NOMO-1 (cell line): ENCODE measurements around the gene F2RL3.

ENCODE experiments used
- DNase-seq, 2 experiments: peaks; one replicate each; lab custom pipeline; 2025; ENCODE audit not compliant: unreplicated experiment in 2 of 2; lab: John Stamatoyannopoulos, UW

F2RL3 gene

DNA sequence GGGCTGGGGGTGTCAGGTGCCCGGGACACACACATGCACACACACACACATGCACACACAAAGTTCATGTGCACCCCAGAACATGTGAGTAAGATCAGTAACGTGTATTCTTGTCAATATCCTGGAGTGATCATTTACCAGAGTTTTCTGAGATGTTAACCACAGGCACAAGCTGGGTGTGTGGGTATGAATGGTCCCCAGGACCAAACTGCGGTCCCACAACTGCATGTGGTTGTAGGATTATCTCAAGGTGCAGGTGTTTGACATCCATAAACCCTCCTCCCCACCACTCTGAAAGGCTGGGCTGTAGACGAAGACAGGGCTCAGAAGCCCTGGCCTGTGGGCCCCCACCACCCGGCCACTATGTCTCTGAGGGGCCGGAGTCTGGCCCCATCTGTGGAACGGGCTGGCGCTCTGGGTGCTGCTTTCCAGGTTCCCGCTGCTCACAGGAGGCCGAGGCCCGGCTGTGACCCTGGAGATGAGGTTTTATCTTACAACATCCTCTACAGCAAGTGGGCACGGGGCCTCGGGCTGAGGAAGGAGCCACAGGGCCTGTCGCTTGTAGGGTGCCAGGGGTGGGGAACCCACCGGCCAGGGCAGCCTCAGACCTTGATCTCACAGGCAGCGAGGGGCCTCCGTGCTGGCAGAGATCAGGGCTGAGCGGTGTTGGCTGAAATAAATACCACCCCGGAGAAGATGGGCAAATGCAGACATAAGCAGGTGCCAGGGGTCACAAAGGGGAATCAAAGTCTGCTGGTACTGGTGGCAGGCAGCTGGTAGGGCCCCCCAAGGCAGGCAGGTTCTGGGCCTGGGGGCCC, 4.3 kb downstream of the F2RL3 start:
- no peak for DNase-seq

DNA sequence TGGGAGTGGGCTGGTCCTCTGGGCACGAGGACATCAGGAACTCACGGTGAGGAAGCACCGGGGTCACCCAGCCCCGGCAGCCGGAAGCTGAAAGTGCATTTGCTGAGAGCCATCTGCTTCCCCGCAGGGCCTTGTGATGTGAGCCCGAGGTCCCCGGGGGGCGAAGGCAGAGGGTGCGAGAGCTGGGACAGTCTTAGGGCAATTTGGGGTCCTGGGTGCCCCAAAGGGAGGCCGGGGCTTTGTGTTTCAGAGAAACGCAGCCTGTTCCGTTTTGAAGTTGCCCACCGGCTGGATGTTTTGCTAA, 4.8 kb downstream of the F2RL3 start:
- DNase-seq: no peak

- no peak for DNase-seq
These were observed 5.3 kb downstream of the F2RL3 start for GRCh38 chr19:16894080-16894479.

DNA sequence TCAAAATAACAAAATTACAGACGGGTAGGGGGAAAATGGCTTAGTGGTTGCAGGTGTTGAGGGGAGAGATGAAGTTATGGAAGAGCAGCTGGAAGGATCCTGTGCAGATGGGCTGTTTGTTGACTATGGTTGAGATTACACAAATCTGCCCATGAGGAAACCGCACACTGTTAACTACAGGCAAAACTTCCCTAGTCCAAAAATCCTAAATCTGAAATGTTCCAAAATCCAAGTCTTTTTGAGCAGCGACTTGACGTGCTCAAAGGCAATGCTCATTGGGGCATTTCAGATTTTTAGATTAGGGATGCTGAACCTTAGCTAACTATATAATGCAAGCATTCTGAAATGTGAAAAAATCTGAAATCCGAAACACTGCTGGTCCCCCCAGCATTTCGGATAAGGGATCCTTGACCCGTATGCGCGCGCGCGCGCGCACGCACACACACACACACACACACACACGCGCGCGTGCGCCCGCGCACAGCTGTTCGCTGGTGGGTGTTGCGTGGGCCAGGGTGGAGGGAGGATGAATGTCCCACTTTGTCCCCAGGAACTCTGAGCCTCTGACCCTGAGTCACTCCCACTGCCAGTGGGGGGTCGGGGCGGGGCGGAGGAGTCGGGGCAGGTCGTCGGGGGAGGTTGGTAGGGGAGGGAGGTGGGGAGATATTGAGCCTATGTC, 6.8 kb downstream of the F2RL3 start:
- DNase-seq: no peak

DNA sequence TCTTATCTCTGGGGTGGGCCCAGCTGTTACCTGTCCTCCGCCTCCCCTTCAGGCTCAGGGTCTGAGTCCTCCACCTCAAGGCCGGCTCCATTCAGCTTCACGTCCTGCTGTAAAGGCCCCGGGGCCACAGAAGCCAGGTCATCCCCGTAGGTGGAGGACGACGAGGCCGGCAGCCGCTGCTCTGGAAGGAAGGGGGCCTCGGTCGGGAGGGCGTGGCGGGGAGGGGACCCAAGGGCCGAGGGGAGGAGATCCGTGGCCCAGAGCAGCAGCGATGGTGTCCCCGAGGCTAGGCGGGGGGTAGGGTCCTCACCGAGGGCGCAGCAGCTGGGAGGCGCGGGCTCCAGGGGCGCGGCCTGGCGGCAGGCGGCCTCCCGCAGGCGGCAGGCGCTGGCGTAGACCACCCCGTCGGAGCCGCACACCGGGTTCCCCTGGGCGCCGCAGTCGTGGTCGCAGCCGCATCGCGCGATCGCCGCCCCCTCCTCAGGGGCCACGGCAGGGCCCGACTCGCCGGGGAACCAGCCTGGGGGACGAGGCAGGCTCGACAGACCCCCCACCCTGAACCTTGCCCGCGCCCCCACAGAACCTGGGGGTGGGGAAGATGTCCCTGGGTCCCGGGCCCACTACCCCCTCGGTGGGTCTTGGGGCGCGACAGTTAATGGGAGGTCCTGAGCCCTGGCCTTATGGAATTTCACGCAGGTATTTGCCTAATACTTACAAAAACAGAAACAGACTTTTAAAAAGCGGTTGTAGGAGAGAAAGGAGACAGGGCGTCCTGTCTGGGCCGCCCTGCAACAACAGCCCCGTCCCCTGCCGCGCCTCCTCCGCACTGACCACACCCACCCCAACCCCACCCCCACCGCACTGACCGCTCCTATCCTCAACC, 7.6 kb downstream of the F2RL3 start:
- DNase-seq: peak; percentile 56 to 87

DNA sequence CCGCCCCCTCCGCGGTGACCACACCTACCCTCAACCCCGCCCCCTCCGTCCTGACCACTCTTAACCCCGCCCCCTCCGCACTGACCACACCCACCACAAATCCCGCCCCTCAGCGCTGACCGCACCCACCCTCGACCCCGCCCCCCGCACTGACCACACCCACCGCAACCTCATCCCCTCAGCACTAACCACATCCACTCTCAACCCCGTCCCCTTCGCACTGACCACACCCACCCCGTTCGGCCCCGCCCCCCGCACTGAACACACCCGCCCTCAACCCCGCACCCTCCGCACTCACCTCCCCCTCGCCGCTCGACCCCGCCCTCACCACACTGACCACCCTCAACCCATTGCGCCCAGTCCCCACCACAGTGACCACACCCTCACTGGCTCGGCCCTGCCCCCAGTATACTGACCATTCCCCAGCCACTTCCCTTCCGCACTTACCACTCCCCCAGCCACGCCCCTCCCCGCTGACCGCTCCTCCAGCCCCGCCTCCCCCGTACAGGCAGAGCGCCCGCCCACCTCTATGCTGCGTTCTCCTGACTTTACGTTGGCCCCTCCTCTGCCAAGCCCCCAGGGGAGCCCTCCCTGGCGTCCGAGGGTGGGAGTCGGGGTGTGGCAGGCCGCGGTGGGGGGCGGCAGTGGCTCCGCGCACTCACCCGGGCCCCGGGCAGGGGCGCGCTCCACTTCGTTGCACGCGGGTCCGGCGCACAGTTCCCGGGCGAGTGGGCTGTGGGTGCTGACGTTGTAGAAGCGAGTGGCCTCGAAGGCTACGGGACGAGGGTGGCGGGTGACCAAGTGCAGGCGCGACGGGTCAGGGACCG, 8.4 kb downstream of the F2RL3 start:
- peak; percentile 75 to 95 for DNase-seq

- peak in 1 of 2 experiments; percentile 27 for DNase-seq
These were observed 9.0 kb downstream of the F2RL3 start for GRCh38 chr19:16897856-16898161.

GRCh38 chr19:16898361-16899015, 9.7 kb downstream of the F2RL3 start:
- DNase-seq: no peak

- peak; percentile 38 to 55 for DNase-seq
These were observed 10.8 kb downstream of the F2RL3 start for GRCh38 chr19:16899566-16900075.

GRCh38 chr19:16901491-16902175, 12.8 kb downstream of the F2RL3 start:
- no peak for DNase-seq

GRCh38 chr19:16902545-16902944, 13.7 kb downstream of the F2RL3 start:
- no peak for DNase-seq

DNA sequence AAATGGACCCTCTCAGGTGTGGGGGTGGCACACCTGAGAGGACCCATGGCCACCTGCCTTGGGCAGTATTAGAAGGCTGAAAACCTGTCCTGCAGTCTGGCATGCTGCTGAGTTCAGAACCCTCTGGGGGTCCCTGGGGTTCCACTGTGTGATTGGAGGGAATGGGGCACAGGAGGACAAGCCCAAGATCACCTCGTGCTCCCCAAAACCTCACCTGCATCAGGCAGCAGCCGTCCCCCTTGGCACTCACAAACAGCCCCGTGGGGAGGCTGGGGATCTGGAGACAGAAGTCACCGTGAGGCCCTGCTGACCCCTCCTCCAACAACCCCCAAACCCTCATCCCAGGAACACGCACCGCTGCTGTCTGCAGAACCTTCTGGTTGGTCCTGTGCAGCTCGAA, 14.5 kb downstream of the F2RL3 start:
- DNase-seq: no peak

- DNase-seq: no peak
These were observed 15.8 kb downstream of the F2RL3 start for GRCh38 chr19:16904599-16904998.

- DNase-seq: no peak
These were observed 20.0 kb downstream of the F2RL3 start for GRCh38 chr19:16908759-16909158.

GRCh38 chr19:16911046-16911445, 22.2 kb downstream of the F2RL3 start:
- DNase-seq: no peak

GRCh38 chr19:16912780-16913179, 24.0 kb downstream of the F2RL3 start:
- no peak for DNase-seq

DNA sequence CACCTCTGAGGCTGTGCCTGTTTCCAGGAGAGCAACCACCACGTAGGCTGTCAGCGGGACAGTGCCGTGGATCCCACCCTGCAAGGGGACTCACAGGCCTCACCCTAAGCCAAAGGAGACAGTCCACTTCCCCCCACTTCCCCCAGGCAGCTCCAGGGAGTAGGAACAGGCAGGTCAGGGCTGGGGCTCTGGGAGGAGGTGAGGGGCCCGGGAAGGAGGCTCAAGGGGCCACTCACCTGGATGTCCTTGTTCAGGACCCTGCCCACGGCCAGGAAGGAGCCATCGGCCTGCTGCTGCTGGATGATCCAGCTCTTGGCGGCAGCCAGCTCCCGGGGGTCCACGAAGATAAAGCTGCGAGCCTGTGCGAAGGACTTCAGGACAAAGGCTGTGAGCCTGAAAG, 25.6 kb downstream of the F2RL3 start:
- no peak for DNase-seq

DNA sequence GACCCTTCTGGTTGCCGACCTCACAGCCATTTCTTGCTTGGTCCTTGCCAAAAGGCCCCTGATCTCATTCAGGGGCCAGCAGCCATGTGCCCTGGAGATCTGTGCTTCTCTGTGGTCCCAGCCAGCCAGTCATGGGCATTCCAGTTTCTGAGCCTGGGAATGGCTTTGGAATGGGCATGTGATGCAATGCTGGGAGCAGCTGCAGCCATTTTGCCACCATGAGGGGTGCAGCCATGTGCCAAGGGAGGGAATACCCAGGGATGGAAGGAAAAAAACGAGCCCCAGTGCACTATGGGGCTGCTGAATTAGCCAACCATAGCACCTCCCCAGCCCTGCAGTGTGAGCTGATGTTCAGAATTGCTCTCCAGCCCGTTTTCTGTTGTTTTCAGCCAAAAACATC, 26.3 kb downstream of the F2RL3 start:
- DNase-seq: no peak

DNA sequence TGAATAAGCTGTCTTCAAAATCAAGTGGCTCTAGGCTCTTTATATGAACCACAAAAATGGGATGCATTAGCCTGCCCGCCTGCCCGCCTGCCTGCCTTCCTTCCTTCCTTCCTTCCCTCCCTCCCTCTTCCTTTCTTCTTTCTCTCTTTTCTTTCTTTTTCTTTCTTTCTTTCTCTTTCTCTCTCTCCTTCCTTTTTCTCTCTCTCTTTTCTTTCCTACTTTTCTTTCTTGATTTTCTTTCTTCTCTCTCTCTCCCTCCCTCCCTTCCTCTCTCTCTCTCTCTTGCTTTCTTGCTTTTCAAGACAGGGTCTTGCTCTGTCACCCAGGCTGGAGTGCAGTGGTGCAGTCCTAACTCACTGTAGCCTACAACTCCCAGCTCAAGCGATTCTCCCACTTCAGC, 26.9 kb downstream of the F2RL3 start:
- DNase-seq: no peak

GRCh38 chr19:16917401-16917800, 28.6 kb downstream of the F2RL3 start:
- DNase-seq: no peak
